D721Med (cell line): ENCODE measurements around the gene CHD2.

ENCODE experiments used
- DNase-seq: peaks from one replicate; pipeline ENCODE4 v3.0.0; 2011; ENCODE audit warnings: low spot score; ENCODE audit not compliant: insufficient read length
- FAIRE-seq: peaks from 2 replicates; lab custom pipeline; 2011; peaks lifted over from hg19 to GRCh38; lab: Jason Lieb, UNC
- CTCF ChIP-seq: IDR thresholded peaks from 2 replicates; pipeline ENCODE4 v1.5.1; 2012; ENCODE audit warnings: mild to moderate bottlenecking, control low read depth; ENCODE audit not compliant: insufficient read depth; ENCODE audit errors: missing control alignments

CHD2 gene

DNA sequence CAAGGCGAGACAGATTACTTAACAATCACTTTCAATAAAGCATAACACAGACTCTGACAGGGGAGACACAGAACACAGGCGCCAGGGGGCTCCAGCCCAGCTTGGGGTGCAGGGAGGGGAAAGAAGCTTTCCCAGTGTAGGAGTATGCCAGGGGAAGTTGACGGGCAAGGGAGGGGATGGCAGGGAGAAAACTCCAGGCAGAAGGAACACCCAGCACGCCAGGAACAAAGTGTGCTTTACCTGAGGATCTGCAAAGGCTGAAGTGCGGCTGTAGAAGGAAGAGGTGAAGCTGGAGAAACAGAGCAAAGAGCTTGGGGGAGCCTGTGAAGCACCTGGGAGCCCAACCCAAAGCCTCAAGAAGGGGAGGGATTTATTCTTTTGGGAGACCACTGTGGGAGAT is 176.8 kb downstream of the CHD2 start:
- FAIRE-seq (no peak), DNase-seq (no peak)
- no peak for TF ChIP-seq CTCF
